DOHH2 (cell line): Measurements from ENCODE around the gene MAST1.

Source experiments
- EZH2phosphoT487 ChIP-seq: fragments of 200-600 bp; sonication (generic); IDR thresholded peaks from 2 replicates; pipeline ENCODE4 v1.6.1; 2017; ENCODE audit warnings: borderline replicate concordance, mild to moderate bottlenecking, antibody characterized with exemption, low read length, moderate library complexity, mixed read lengths
- TF ChIP-seq, protein P1 (sequence below): fragments of 200-600 bp; sonication (generic); IDR thresholded peaks from one replicate; pipeline ENCODE4 v1.5.1; 2014; ENCODE audit warnings: antibody characterized with exemption, mild to moderate bottlenecking, low read depth, low read length; ENCODE audit not compliant: poor library complexity, severe bottlenecking

DNA sequence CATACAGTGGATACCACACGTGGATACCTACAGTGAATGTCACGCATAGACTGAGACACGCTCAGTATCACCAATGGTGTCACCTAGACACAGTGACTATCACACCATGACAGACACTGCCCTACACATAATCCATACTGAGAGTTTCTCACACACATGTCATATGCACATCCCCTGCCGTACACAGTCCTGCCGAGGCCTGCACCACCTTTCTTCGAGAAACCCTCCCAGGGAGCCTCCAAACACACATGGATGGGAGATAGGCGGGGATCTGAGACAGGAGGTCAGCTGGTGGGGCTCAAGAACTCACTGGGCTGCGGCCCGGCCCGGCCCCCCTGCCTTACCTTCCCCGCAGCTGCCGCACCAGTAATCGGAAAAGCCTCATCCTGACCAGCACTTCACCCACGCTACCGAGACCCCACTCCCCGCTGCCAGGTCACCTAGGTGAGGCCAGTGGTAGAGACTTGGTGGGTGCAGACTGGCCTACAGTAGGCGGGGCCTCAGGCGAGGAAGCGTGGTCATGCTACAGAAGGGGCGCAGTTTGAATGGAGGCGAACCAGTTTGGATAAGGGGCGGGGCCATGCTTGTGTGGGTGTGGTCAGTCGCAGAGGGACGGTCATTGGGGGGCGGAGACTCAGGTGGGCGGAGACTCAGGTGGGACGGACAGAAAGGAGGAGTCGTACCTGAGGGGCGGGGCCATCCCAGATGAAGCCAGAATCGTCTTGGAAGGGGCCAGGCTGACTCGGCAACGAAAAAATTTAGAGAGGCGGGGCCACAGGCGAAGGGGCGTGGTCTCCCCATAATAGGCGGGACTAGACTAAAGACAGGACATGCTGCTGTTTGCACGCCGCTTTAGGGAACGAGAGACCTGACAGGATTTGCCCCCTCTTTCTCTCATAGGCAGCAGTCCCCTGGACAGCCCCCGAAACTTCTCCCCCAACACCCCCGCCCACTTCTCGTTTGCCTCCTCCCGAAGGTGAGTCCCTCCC is 2.1 kb downstream of the MAST1 start:
- TF ChIP-seq, protein P1, sequence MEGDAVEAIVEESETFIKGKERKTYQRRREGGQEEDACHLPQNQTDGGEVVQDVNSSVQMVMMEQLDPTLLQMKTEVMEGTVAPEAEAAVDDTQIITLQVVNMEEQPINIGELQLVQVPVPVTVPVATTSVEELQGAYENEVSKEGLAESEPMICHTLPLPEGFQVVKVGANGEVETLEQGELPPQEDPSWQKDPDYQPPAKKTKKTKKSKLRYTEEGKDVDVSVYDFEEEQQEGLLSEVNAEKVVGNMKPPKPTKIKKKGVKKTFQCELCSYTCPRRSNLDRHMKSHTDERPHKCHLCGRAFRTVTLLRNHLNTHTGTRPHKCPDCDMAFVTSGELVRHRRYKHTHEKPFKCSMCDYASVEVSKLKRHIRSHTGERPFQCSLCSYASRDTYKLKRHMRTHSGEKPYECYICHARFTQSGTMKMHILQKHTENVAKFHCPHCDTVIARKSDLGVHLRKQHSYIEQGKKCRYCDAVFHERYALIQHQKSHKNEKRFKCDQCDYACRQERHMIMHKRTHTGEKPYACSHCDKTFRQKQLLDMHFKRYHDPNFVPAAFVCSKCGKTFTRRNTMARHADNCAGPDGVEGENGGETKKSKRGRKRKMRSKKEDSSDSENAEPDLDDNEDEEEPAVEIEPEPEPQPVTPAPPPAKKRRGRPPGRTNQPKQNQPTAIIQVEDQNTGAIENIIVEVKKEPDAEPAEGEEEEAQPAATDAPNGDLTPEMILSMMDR, result no peak
- no peak for TF ChIP-seq EZH2phosphoT487
